H9 (cell line): ENCODE results near the gene IRF7. TPM values are rescaled to one million over a fixed set of nuclear protein-coding genes. Genes with fewer than 3 reads are reported as not detected.

Experiments used
- DNase-seq: peaks from one replicate; pipeline ENCODE4 v3.0.0-alpha.2; 2017
- H2AFZ ChIP-seq: one replicate; pipeline ENCODE4 v1.6.1; 2013; ENCODE audit warnings: mild to moderate bottlenecking, low read length, control low read depth, moderate library complexity
- H2AK5ac ChIP-seq: 2 replicates; pipeline ENCODE4 v1.6.1; 2013; ENCODE audit warnings: low read length, control low read depth, mixed read lengths; ENCODE audit not compliant: insufficient read length
- H2BK120ac ChIP-seq: one replicate; pipeline ENCODE4 v1.6.1; 2013; ENCODE audit warnings: low read depth, mild to moderate bottlenecking, low read length, control low read depth, inconsistent platforms; ENCODE audit not compliant: poor library complexity, severe bottlenecking
- H2BK12ac ChIP-seq: 2 replicates; pipeline ENCODE4 v1.6.1; 2013; ENCODE audit warnings: low read length, control low read depth, mixed read lengths, low read depth; ENCODE audit not compliant: insufficient read length
- H2BK15ac ChIP-seq: 2 replicates; pipeline ENCODE4 v1.6.1; 2013; ENCODE audit warnings: low read depth, low read length, control low read depth
- H2BK20ac ChIP-seq: one replicate; pipeline ENCODE4 v1.6.1; 2013; ENCODE audit warnings: low read depth, mild to moderate bottlenecking, low read length, control low read depth, inconsistent platforms; ENCODE audit not compliant: poor library complexity, severe bottlenecking
- H2BK5ac ChIP-seq: 2 replicates; pipeline ENCODE4 v1.6.1; 2013; ENCODE audit warnings: low read length, control low read depth, mixed read lengths; ENCODE audit not compliant: insufficient read length
- H3K14ac ChIP-seq: 2 replicates; pipeline ENCODE4 v1.6.1; 2013; ENCODE audit warnings: low read length, control low read depth; ENCODE audit not compliant: insufficient read depth
- H3K18ac ChIP-seq: 2 replicates; pipeline ENCODE4 v1.6.1; 2013; ENCODE audit warnings: low read depth, mild to moderate bottlenecking, mixed read lengths, low read length, control low read depth; ENCODE audit not compliant: insufficient read length
- H3K23ac ChIP-seq: 2 replicates; pipeline ENCODE4 v1.6.1; 2013; ENCODE audit warnings: low read length, control low read depth, mixed read lengths, low read depth; ENCODE audit not compliant: insufficient read length
- H3K23me2 ChIP-seq: 2 replicates; pipeline ENCODE4 v1.6.1; 2013; ENCODE audit warnings: low read depth, mild to moderate bottlenecking, mixed read lengths, low read length, control low read depth; ENCODE audit not compliant: insufficient read length, poor library complexity, severe bottlenecking
- H3K27ac ChIP-seq: 2 replicates; pipeline ENCODE4 v1.5.1; 2013; ENCODE audit warnings: low read length, control low read depth, mixed read lengths, low read depth; ENCODE audit not compliant: insufficient read length
- H3K27me3 ChIP-seq: 2 replicates; pipeline ENCODE4 v1.6.1; 2013; ENCODE audit warnings: low read length, control low read depth, inconsistent platforms; ENCODE audit not compliant: insufficient read depth
- H3K4ac ChIP-seq: 2 replicates; pipeline ENCODE4 v1.6.1; 2013; ENCODE audit warnings: low read depth, mild to moderate bottlenecking, control low read depth, inconsistent platforms, low read length, moderate library complexity
- H3K4me1 ChIP-seq: 2 replicates; pipeline ENCODE4 v1.6.1; 2013; ENCODE audit warnings: low read length, control low read depth, inconsistent platforms; ENCODE audit not compliant: insufficient read depth
- H3K4me2 ChIP-seq: 2 replicates; pipeline ENCODE4 v1.6.1; 2013; ENCODE audit warnings: low read length, control low read depth, mixed read lengths; ENCODE audit not compliant: insufficient read length, insufficient read depth
- H3K56ac ChIP-seq: 2 replicates; pipeline ENCODE4 v1.6.1; 2013; ENCODE audit warnings: low read depth, mild to moderate bottlenecking, mixed read lengths, low read length, control low read depth; ENCODE audit not compliant: insufficient read length
- H3K79me1 ChIP-seq: 2 replicates; pipeline ENCODE4 v1.6.1; 2013; ENCODE audit warnings: low read depth, mild to moderate bottlenecking, moderate library complexity, low read length, control low read depth, inconsistent platforms; ENCODE audit not compliant: insufficient read depth, poor library complexity, severe bottlenecking
- H3K79me2 ChIP-seq: 2 replicates; pipeline ENCODE4 v1.6.1; 2013; ENCODE audit warnings: low read length, control low read depth, inconsistent platforms; ENCODE audit not compliant: insufficient read depth
- H3K9ac ChIP-seq: 2 replicates; pipeline ENCODE4 v1.6.1; 2013; ENCODE audit warnings: low read length, control low read depth, mixed read lengths; ENCODE audit not compliant: insufficient read length; ENCODE audit errors: extremely low read depth
- H3K9me3 ChIP-seq: one replicate; pipeline ENCODE4 v1.6.1; 2013; ENCODE audit warnings: low read depth, low read length, inconsistent platforms; ENCODE audit not compliant: control insufficient read depth
- H3T11ph ChIP-seq: one replicate; pipeline ENCODE4 v1.6.1; 2013; ENCODE audit warnings: mild to moderate bottlenecking, low read length, control low read depth, inconsistent platforms
- H4K20me1 ChIP-seq: one replicate; pipeline ENCODE4 v1.6.1; 2013; ENCODE audit not compliant: control insufficient read depth, insufficient read length, insufficient read depth
- H4K5ac ChIP-seq: 2 replicates; pipeline ENCODE4 v1.6.1; 2013; ENCODE audit warnings: low read depth, mild to moderate bottlenecking, mixed read lengths, low read length, control low read depth; ENCODE audit not compliant: insufficient read length
- H4K8ac ChIP-seq: replicated peaks from 2 replicates; pipeline ENCODE4 v1.6.1; 2013; ENCODE audit warnings: low read length, control low read depth, mixed read lengths, low read depth; ENCODE audit not compliant: insufficient read length
- H4K91ac ChIP-seq: 2 replicates; pipeline ENCODE4 v1.6.1; 2013; ENCODE audit warnings: low read depth, mild to moderate bottlenecking, moderate library complexity, mixed read lengths, low read length, control low read depth; ENCODE audit not compliant: insufficient read length
- H3K27ac Mint-ChIP-seq, 3 experiments: 2 replicates in 2 of 3; 3 replicates in 1 of 3; pipeline ENCODE4 v1.8.0; 2020 to 2021; ENCODE audit warnings: mixed read lengths in 3 of 3, mild to moderate bottlenecking in 1 of 3, moderate library complexity in 1 of 3
- H3K27me3 Mint-ChIP-seq: 2 replicates; pipeline ENCODE4 v1.8.0; 2021; ENCODE audit warnings: low read depth, mild to moderate bottlenecking, moderate library complexity, mixed read lengths
- H3K36me3 Mint-ChIP-seq, 3 experiments: 2 replicates in 2 of 3; 3 replicates in 1 of 3; pipeline ENCODE4 v1.8.0; 2020 to 2021; ENCODE audit warnings: low read depth in 3 of 3, mixed read lengths in 3 of 3; ENCODE audit not compliant: insufficient read depth in 1 of 3
- H3K4me1 Mint-ChIP-seq, 2 experiments: 2 replicates each; pipeline ENCODE4 v1.8.0; 2020; ENCODE audit warnings: mixed read lengths in 2 of 2
- H3K4me3 Mint-ChIP-seq, 2 experiments: 2 replicates in 1 of 2; 3 replicates in 1 of 2; pipeline ENCODE4 v1.8.0; 2020 to 2021; ENCODE audit warnings: mild to moderate bottlenecking in 2 of 2, mixed read lengths in 2 of 2, moderate library complexity in 1 of 2
- H3K9me3 Mint-ChIP-seq, 2 experiments: 2 replicates in 1 of 2; 3 replicates in 1 of 2; pipeline ENCODE4 v1.8.0; 2020; ENCODE audit warnings: mild to moderate bottlenecking in 2 of 2, mixed read lengths in 2 of 2, moderate library complexity in 1 of 2
- WGBS: extraction: QIAGEN DNeasy Blood & Tissue Kit; methylation state at CpG from one replicate; pipeline ENCODE4 v1.1.7; 2013; ENCODE audit warnings: missing lambda C conversion rate, low lambda C conversion rate, mixed read lengths; ENCODE audit not compliant: insufficient read length; ENCODE audit errors: extremely low coverage; 5-methylcytosine and 5-hydroxymethylcytosine counted together
- total RNA-seq: library from RNA; stranded (reverse); gene quantifications from 2 replicates; pipeline ENCODE4 v1.2.1, GENCODE V29; 2021
- TF ChIP-seq, protein P1 (sequence below): fragments of 200-600 bp; sonication (generic); conservative IDR thresholded peaks from 3 replicates; pipeline ENCODE4 v1.8.0; 2021; ENCODE audit warnings: antibody characterized with exemption, mild to moderate bottlenecking

The IRF7 gene
- total RNA-seq, 1 experiment from 2014 or later = 9.8 TPM

DNA sequence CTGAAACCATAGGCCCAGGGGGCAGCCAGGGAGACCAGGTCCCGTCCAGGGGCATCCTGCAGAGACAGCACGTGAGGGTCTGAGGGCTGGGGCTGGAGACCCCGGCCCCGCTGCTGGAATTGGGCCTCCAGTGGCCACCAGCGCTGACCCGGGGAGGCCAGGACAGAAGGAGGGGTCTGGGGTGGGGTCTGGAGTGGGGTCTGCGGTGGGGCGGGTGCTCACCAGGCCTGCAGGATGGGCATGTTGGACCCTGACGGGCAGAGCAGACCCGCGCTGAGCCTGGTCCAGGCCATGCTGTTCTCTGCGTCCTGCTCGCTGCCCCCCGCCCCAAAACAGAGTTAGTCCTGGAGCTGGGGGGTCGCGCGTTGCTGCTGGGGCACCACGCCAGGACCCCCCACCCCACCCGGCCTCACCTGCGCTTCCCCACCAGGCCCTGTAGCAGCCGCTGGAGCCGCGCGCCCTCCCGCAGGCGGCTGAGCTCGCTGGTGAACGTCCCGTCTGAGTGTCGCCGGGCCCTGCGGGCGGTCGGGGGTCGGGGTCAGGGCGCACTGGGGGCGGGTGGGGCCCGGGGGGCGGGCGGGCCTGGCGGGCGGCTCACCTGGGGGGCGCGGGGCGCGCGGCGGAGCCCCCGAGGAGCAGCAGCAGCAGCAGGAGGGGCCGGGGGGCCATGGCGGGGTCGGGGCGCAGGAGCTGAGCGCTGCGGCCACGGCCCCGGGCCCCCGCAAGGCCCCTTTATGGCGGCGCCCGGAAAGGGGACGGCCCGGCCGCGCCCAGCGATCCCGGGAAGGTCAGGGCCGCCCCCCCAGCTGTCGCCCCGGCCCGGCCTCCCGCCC is 10.9 kb upstream of the IRF7 start, which contains the start of gene SCT:
TSS of gene SCT (minus strand) at position 707 of the 833 bp plus-strand sequence. CDS start at position 669, 38 bp downstream.
- DNase-seq = peak; percentile 42
- H3K23ac ChIP-seq = no peak within 1 kb of the TSS
- H3K4me1 Mint-ChIP-seq = peaks cover 9 to 24% of the 10 kb centered on the region in 2 experiments
- peak within 1 kb of the TSS; percentile 40 for H3K4me2 ChIP-seq
- H3K9ac ChIP-seq = no peak within 1 kb of the TSS
- H3K4me1 ChIP-seq = no peaks in the 10 kb centered on the region
- H2BK12ac ChIP-seq = no peak within 1 kb of the TSS
- TF ChIP-seq, protein P1, sequence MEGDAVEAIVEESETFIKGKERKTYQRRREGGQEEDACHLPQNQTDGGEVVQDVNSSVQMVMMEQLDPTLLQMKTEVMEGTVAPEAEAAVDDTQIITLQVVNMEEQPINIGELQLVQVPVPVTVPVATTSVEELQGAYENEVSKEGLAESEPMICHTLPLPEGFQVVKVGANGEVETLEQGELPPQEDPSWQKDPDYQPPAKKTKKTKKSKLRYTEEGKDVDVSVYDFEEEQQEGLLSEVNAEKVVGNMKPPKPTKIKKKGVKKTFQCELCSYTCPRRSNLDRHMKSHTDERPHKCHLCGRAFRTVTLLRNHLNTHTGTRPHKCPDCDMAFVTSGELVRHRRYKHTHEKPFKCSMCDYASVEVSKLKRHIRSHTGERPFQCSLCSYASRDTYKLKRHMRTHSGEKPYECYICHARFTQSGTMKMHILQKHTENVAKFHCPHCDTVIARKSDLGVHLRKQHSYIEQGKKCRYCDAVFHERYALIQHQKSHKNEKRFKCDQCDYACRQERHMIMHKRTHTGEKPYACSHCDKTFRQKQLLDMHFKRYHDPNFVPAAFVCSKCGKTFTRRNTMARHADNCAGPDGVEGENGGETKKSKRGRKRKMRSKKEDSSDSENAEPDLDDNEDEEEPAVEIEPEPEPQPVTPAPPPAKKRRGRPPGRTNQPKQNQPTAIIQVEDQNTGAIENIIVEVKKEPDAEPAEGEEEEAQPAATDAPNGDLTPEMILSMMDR = no peak
- no peak within 1 kb of the TSS for H3K18ac ChIP-seq
- no peak within 1 kb of the TSS for H2BK15ac ChIP-seq
- no peak within 1 kb of the TSS for H3K14ac ChIP-seq
- H2AK5ac ChIP-seq = no peak within 1 kb of the TSS
- no peak within 1 kb of the TSS for H3K27ac ChIP-seq
- no peaks in the 10 kb centered on the region for H4K20me1 ChIP-seq
- H3K27me3 ChIP-seq = peaks cover 6% of the 10 kb centered on the region; the same call in 1 of the 2 replicates
- H4K8ac ChIP-seq = no peak within 1 kb of the TSS
- H3K27me3 Mint-ChIP-seq = peaks cover 28% of the 10 kb centered on the region
- H2BK5ac ChIP-seq = no peak within 1 kb of the TSS
- no peak within 1 kb of the TSS for H3T11ph ChIP-seq
- H4K91ac ChIP-seq = no peak within 1 kb of the TSS
- H3K4me3 Mint-ChIP-seq = peak within 1 kb of the TSS; percentile 46 to 57
- H3K36me3 Mint-ChIP-seq = peaks cover 0 to 3% (median 0%) of the 10 kb centered on the region in 3 experiments; a peak in 3 of 7 replicates
- no peak within 1 kb of the TSS for H3K4ac ChIP-seq
- no peak within 1 kb of the TSS for H2BK20ac ChIP-seq
- no peak within 1 kb of the TSS for H3K56ac ChIP-seq
- no peaks in the 10 kb centered on the region for H3K23me2 ChIP-seq
- no CpG with 5 or more reads among the region's 72 CpGs for WGBS
- H3K27ac Mint-ChIP-seq = no peak within 1 kb of the TSS
- H3K9me3 ChIP-seq = no peaks in the 10 kb centered on the region
- H3K79me2 ChIP-seq = no peaks in the 10 kb centered on the region
- H2AFZ ChIP-seq = no peak within 1 kb of the TSS
- no peaks in the 10 kb centered on the region; a peak in 1 of 5 replicates for H3K9me3 Mint-ChIP-seq
- H4K5ac ChIP-seq = no peak within 1 kb of the TSS
- H2BK120ac ChIP-seq = no peak within 1 kb of the TSS
- no peaks in the 10 kb centered on the region for H3K79me1 ChIP-seq
